Cardiac muscle cell (in vitro differentiated cells and primary cell): ENCODE data around the gene DNPEP. TPM values are rescaled to one million over a fixed set of nuclear protein-coding genes. Genes with fewer than 3 reads are reported as not detected.
A peak's percentile ranks its signal among the peaks of the same experiment; 100 is the strongest.

ENCODE experiments used
- DNase-seq, 2 donors: peaks; one replicate each; pipeline versions ENCODE4 v3.0.0 to v3.0.0-alpha.2; 2010 to 2017; ENCODE audit warnings: low read depth in 1 of 2, low spot score in 1 of 2
- H3K27ac ChIP-seq: fragments of 200-600 bp; sonication (generic); 2 replicates; pipeline ENCODE4 v1.5.1; 2016
- H3K27me3 ChIP-seq: fragments of 200-600 bp; sonication (generic); 2 replicates; pipeline ENCODE4 v1.6.0; 2016; ENCODE audit warnings: control low read depth
- H3K36me3 ChIP-seq: fragments of 200-600 bp; sonication (generic); 2 replicates; pipeline ENCODE4 v1.5.1; 2016; ENCODE audit warnings: control low read depth
- H3K4me1 ChIP-seq: fragments of 200-600 bp; sonication (generic); 2 replicates; pipeline ENCODE4 v1.8.1; 2017; ENCODE audit warnings: low read depth, mild to moderate bottlenecking, mixed run types
- H3K4me3 ChIP-seq: fragments of 200-600 bp; sonication (generic); 2 replicates; pipeline ENCODE4 v1.5.1; 2016; ENCODE audit warnings: mild to moderate bottlenecking
- H3K9me3 ChIP-seq: fragments of 200-600 bp; sonication (generic); 2 replicates; pipeline ENCODE4 v1.5.1; 2017; ENCODE audit warnings: low read depth, mild to moderate bottlenecking, control low read depth
- CTCF ChIP-seq: IDR thresholded peaks from 2 replicates; pipeline ENCODE4 v1.5.1; 2012; ENCODE audit warnings: low read depth, mild to moderate bottlenecking, low read length
- polyA plus RNA-seq: library from polyadenylated mRNA; unstranded; fragments of >200 nt; fragmentation: Nextera tagmentation; extraction: Ambion mirVana; gene quantifications from 2 replicates; pipeline ENCODE4 v1.2.1, GENCODE V29; 2016
- total RNA-seq: library from RNA; depleted of rRNA; stranded (reverse); fragments of >200 nt; gene quantifications from 2 replicates; pipeline ENCODE4 v1.2.3, GENCODE V29; 2016

Gene DNPEP
- total and polyA plus RNA-seq, 2 experiments from 2014 or later = 67.2 to 117 TPM

DNA sequence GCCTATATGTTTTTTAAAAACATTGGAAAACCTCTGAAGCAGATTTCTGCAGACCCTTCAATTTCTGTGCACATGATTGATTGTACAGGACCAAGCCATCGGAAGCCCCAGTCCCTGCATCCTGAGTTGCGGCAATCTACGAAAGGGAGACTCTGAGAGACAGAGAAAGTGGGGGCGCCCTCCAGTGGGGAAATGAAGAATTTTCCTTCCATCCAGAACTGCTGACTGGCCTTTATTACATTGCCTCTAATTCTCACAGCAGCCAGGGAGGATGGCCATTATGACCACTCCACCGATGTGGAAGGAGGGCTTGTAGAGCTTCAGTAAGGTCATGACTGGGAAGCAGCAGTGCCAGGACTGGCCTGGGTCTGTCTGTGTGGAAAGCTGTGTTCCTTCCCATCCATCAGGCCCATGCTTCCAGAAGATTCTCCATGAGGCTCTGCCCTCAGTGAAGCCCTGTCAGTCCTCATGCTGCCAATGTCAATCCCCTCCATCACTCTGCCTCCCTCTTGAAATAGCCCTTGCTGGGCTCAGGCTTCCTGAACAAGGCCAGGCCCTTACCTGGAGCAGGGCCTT is 35.2 kb downstream of the DNPEP start:
- Histone ChIP-seq H3K9me3 (no peaks in the 10 kb centered on the region), H3K4me1 (no peaks in the 10 kb centered on the region), H3K27ac (no peak overlapping the region), H3K4me3 (no peak overlapping the region), H3K27me3 (peaks cover 44% of the 10 kb centered on the region), H3K36me3 (no peaks in the 10 kb centered on the region)
- TF ChIP-seq CTCF = peak; percentile 77
- DNase-seq = peak; percentile 75 to 78

DNA sequence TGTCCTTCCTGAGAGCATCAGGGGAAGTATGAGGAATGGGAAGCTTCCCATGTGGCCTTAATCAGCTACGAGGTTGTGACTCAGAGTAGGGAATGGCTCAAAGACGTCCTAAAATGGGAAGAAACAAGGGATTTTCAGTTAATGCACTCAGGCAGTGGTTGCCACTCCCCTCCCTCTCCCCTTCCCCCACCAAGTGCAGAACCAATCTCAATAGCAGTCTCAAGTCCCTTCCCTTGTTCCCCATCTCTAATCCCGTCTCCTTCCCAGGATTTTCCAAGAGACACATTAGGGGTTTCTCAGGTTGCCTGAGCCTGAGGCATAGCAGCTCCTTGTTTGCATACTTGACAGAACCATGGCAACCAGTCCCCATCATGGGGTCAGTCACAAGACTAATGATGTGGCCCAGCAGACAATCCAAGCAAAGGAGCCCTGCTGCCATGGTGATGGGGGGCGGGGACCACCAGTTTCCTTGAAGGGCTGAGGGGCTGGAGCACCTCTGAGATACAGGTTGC is 36.9 kb downstream of the DNPEP start:
- Histone ChIP-seq H3K4me3 (no peak overlapping the region), H3K27ac (no peak overlapping the region), H3K9me3 (no peaks in the 10 kb centered on the region), H3K27me3 (peaks cover 26% of the 10 kb centered on the region), H3K4me1 (no peaks in the 10 kb centered on the region), H3K36me3 (no peaks in the 10 kb centered on the region)
- peak in 1 of 2 donors; percentile 30 for DNase-seq
- no peak for TF ChIP-seq CTCF

DNA sequence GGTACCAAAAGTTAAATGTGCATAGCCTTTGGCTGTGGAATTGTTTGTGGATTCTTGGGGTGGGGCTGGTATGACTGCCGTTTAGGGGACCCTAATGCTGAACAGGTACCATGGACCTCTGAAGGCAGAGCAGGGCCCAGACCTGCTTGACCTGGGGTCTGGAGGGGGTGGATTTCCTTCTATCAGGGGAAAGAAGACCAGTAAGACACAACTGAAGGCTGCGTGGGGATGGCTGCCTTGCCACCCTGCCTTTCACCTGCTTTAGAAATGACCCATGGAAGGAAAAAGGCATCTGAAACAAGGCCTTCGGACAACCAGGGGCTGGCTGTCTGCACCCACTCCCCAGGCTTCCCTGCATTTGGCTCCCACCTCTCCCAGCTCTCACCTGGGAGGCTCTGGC is 37.5 kb downstream of the DNPEP start:
- H3K9me3 ChIP-seq = no peaks in the 10 kb centered on the region
- no peak for DNase-seq
- peaks cover 21% of the 10 kb centered on the region for H3K27me3 ChIP-seq
- H3K4me3 ChIP-seq = no peak overlapping the region
- no peak for TF ChIP-seq CTCF
- no peak overlapping the region for H3K27ac ChIP-seq
- H3K36me3 ChIP-seq = no peaks in the 10 kb centered on the region
- H3K4me1 ChIP-seq = no peaks in the 10 kb centered on the region

DNA sequence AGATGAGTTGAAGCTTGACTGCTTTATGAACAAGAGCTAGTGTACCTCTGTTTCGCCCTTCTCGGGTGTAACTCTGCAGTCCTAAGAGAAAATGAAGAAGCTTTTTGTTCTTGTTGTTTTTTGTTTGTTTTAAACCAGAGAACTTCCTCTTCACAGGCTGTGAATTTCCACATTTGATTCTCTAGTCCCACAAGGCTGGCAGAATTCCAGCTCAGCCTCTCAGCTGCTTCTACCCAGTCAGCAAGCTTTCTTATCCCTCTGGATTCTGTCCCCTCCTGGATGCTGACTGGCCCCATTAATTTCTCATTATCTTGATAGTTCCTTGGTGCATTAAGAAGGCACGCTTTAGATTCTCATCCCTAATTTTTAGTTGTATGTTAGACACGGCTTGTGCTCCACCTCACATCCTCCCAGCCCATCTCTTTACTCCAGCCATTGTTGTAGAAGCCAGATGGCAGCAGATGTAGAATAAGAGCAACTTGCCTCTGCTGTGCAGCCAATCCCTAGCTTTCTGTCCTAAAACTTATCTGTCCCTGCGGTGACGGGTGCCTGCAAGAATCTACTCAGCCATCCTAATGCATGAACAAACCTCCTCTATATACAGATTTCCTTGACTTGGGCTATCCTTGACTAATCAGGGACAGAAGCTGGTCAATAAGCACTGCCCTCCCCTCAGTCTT is 42.8 kb downstream of the DNPEP start:
- H3K9me3 ChIP-seq = no peaks in the 10 kb centered on the region
- peak in 1 of 2 donors; percentile 73 for DNase-seq
- TF ChIP-seq CTCF = no peak
- no peak overlapping the region for H3K4me3 ChIP-seq
- no peaks in the 10 kb centered on the region for H3K4me1 ChIP-seq
- H3K36me3 ChIP-seq = no peaks in the 10 kb centered on the region
- peaks cover 25% of the 10 kb centered on the region for H3K27me3 ChIP-seq
- H3K27ac ChIP-seq = no peak overlapping the region

GRCh38 chr2:219335373-219335786 is 52.3 kb downstream of the DNPEP start:
- H3K4me3 ChIP-seq = no peak overlapping the region
- peaks cover 95% of the 10 kb centered on the region for H3K27me3 ChIP-seq
- H3K4me1 ChIP-seq = no peaks in the 10 kb centered on the region
- H3K27ac ChIP-seq = no peak overlapping the region
- no peak for DNase-seq
- no peaks in the 10 kb centered on the region for H3K36me3 ChIP-seq
- TF ChIP-seq CTCF = no peak
- H3K9me3 ChIP-seq = no peaks in the 10 kb centered on the region
